Middle frontal gyrus (tissue), 1 donor: ENCODE results near the gene NXPH3.

Experiments used
- DNase-seq: peaks from one replicate; pipeline ENCODE4 v3.0.0-alpha.2; 2015; ENCODE audit warnings: low spot score; ENCODE audit errors: extremely low spot score

The NXPH3 gene

DNA sequence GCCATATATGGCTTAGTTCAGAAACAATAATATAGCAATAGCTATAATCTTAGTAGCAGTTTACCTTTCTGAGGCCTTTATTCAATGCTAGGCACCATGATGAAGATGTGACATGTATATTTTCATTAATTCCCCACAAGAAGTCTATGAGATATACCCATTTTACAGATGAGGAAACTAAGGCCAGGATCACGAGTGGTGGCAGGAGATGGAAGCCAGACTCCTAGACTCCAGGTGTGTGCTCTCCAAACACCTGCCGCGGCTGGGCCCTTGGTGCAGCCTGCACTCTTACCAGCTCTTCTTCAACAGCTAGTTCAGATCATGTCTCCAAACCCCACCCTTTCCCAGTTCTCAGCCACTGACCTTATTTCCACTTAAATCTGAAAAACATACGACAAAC lies 15.2 kb downstream of the NXPH3 start:
- DNase-seq: no peak

DNA sequence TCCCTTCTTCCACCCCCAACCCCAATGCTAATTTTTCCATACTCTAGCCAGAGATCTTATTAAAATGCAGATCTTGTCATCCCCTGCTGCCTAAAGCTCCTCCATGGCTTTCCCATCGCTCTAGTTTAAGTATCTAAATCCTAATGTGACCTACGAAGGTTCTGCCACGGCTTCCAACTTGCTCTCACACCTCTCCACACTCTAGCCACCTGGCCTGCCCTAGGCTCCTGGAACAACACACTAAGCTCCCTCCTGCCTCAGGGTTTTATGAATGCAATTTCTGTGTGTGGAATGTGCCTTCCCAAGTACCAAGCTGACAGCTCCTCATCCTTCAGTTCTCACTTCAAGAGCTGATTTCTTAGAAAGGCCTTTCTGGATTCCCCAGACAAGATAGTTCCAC lies 16.6 kb downstream of the NXPH3 start:
- no peak for DNase-seq

DNA sequence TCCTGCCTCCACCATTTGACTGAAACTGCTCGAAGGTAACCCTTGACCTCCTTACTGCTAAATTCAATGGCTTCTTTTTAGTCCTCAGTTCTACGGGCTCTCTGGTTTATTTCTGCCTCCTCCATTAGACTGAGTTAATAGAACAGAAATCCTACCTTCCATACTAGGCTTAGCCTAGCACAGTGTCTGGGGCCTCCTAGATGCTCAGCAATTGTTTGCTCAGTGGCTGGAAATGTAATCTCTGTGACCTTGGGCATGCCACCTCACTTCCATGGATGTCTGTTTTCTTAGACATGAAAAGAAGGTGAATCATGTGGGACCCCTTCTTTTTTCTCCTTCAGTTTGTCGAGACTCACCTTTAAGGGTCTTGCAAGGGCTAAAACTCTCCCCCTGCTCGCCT lies 19.7 kb downstream of the NXPH3 start:
- no peak for DNase-seq

DNA sequence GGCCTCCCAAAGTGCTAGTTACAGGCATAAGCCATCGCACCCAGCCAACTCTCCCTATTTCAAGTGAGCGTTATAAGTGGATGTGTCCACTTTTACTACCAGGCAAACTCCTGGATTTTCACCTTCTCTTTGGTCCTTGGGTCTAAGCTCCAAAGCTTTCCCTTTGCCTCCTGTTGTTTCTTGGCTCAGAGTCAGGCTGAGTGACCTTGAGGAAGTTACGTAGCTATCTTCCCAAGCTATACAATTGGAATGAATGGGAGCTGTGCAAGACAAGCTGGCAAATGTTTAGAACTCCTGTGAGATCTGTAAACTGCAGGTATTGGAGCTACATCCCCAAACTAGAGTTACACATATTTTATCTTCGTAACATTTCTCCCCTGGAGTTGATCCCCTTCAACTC lies 20.3 kb downstream of the NXPH3 start:
- no peak for DNase-seq

DNA sequence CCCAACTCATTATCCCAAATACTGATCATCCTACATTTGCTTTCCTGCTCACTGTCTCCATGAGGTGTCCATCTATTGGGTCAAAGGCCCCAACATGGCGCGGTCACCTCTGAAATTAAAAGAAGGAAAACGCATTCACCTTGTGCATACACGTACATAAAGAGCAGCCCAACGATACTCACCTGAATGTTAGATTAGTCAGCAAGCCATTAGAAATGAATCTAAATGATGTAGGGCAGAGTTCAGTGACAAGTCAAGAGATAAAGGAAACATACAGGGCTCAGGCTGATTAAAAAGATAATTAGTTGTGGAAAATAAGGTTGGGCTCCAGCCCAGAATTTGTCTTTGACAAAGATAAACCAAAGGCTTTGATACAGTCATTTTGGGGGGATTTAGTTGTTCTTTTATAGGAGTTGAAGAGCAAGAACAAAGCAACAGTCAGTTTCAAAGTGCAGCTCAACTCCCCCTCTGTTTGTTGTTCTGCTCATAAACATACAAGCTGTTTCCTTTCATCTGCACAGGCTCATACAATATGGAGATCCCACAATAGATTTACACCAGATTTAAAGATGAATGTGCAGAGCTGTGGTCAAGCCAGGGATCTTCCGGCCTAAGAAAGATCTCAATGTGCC lies 21.1 kb downstream of the NXPH3 start:
- no peak for DNase-seq

DNA sequence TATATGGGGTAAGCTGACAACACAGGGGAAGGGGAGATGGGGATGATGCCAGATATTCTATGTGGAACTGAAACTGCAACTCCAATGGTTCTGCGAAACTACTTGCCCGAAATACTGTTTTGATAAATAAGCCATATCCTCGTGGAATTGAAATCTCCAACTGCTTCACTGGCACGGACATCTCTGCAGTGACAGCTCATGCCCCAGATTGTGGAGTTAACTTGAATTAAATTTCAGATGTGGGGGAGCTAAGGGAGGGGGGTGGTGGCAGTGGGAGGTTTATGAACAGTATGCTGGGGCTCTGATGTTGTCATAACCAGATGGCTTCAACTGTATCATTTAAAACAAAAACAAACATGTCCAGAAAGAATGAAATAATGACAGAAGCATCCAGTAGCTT lies 21.8 kb downstream of the NXPH3 start:
- DNase-seq: no peak

DNA sequence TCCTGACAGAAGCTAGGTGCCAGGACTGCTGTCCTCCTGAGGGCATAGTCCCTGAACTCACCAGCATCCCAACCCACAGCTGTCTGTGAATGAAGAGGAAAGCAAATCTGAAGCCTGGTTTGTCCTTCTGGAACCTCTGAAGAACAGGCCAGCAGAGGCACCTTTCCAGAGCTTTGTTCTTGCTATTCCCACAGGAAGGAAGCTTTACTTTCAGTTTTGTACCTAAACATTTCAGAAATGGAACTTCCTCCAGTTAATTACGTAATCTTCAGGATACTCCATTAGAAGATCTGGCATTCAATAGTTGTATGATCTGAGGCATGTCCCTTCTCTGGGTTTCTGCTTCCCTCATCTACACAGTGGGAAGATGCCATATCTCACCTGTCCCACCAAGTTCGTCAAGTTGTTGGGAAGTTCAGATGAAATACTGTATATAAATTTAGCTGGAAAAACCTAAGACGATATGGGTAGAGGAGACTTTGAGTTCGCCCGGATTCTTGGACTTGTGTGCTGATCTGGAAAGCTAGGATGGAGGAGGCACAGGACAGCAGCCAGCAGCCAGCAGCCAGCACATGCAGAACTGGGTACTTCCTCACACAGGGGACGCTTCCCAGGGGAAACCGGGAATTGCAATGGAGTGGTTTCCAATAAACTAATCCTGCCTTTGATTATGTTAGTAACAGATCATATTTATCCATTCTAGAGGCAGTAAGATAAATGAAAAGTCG lies 22.4 kb downstream of the NXPH3 start:
- peak; percentile 20 for DNase-seq

DNA sequence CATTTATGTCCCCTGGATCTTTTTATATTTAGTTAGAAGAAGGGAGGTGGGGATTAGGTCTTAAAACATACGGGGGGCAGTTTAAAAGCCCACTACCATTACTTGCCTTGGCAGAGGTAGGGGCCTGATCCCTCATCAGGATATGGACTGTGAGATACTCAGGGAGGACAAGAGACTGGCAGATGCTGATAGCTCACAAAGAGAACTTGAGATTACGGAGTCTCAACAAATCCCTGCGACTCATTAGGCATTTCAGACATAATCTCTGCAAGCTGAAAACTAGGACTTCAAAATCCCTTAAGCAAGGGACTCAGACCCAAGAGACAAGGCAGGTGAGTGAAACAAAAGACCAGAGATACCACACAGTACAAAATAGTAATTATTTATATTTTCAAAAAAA lies 23.2 kb downstream of the NXPH3 start:
- DNase-seq: no peak

DNA sequence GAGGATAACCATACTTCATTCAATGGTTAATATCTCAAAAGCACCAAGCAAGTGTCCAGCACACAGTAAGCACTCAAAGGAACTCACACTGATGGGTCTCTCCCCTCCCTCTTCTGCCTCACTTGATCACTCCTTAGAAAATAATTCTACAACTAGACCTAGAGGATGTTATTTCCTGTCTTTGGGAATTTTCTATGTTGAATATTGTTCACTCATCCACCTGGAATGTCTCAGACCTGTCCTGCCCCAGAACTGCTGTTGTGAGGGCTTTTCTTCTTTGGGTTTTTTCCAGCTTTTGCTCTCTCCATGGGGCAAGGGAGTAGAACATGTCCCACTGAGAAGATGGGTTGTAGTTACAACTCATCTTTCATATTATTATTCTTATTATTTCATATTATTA lies 25.3 kb downstream of the NXPH3 start:
- DNase-seq: no peak

DNA sequence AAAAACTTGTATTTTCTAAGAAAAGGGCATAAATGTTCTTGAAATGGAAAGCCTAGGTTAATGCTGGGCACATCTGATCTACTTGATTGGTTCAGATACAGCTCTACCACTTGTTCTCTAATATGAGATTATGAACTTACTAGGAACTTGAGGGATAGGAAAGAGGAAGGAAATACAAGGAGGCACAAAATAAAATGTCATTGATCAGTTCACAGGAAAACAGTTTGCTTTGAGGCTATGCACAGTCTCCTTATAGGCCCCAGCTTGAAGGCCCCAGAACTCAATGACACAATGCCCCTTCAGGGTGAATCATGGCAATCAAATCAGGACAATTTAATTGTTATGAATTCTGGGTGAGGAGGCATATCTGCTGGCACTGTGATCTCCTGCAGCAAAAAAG lies 27.1 kb downstream of the NXPH3 start:
- no peak for DNase-seq

DNA sequence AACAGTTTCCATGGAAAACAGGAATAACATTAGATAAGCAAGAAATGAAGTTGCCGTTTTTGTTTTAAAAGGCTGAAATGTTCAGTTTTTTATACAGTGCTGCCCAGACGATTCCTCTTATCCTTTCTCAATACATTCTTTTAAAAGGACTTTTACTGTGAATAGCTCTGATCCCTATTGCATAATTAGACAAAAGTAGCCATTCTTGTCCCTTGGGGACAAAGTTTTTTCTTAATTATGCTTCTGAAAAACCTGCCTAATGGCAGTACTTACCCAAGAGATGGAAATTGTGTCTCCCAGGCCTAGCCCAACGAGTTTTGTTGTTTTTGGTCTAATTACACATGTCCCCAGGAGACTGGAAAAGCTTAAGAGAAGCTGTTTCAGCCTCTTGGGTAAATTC lies 27.6 kb downstream of the NXPH3 start:
- DNase-seq: no peak

DNA sequence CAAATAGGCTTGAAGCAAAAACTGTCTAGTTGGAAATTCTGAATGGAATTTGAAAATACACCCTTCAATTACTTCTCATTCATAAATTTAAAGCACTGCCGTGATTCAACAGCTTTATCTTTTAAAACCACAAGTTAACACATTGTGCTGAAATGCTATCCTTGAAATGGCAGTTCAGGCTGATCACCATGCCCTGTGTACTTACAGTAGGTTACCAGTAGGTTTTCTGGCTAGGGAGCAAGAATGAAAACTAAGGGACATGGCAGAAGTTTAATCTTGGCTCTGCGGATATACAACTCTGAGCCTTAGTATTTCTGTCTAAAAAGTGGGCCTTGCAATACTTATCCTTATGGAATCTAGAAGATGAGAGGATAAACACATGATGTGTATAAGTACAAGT lies 28.0 kb downstream of the NXPH3 start:
- no peak for DNase-seq

DNA sequence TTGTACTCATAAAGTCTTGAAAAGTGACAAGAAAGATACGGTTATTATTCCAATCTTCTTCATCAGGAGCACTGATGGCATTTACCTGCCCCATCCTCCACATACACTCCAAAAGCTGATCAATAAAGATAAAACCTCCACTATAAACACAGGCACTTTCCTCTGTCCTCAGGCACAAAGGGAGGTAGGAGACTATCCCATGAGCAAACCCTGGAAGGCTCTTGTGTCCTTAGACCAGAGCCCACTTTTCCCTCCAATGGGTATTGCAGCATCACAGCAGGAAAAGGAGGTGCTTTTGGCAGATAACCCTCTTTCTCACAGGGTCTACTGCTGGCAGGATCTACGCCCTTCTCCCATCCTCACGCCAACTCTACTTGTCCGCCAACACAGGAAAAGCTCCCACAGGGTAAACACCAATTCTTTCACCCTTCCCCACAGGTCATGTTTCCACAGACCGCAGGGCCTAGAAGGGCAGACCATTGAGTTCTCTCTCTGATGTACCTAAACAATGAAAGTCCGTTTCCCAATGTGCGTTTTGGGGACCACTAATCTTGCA lies 28.7 kb downstream of the NXPH3 start:
- DNase-seq: no peak

DNA sequence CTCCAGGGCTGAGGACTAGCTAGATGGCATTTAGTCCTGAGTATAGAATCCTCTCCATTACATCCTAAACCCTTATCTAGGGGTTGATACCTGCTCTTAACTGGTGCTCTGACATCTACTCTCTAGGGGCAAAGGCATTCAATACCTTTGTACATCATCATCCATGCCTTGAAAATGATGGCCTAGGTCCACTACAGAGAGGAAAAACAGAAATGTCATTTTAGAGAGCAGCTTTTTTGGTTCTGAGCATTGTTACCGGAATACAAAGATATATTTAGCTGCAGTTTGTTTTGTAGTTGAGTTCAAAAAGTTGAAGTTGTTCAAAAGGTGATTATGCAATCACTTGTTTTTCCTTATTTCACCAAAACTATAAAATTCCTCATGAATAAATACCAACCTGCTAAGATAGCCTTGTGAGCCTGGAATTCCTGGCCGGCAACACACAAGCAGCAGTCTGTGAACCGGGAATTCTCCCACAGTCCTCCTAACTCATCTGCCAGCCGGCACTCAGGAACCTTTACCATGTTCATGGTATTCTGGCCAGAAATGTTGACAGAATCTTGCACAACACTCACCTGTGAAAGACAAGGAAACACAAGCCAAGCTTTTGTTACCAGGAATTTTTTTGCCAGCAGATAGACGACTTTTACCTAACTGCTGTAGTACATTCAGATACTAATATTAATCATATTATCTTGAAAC lies 35.4 kb downstream of the NXPH3 start:
- no peak for DNase-seq

DNA sequence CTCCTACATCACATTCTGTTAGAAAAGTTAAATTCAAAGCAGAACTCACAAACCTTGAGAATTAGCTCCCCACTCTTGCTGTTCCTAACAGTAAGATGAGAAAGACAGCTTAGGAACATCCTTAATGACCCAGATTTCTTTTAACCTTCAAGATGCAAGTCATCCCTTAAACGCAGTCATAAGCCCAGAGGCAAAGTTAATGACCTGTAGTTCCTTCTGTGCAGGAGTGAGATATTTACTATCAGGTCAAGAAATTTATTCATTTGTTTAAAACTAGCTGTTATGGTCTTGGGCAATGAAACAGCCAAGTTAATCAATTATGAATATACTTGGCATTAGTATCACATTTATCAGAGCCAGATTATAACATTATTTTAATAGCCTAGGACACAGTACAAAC lies 37.1 kb downstream of the NXPH3 start:
- DNase-seq: no peak

DNA sequence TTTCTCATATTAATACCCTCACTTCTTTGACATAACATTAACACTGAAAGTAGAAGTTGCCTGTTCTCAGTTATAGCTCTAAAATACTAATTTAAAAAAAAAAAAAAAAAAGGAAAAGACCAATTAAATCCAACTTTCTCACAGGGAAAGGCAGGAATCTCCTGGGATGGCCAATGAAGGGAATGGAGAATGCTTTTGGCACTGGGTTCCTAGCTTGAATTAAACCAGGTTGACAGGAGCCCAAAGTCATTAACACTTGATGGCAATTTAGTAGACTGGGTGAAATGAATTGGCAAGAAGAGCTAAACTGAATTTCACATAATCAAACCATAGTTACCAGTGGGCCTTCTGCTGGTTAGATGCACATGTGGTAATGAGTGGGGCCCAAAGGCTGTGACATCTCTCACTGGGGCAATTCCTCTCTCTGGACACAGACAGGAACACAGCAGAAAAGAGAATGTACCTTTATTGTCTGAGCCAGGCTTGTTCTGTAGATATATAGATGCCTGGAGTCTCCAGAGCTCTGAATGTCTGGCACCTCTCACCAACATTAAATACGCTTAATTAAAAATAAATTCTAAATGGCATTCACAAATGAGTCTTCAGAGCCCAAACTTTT lies 37.6 kb downstream of the NXPH3 start:
- no peak for DNase-seq

DNA sequence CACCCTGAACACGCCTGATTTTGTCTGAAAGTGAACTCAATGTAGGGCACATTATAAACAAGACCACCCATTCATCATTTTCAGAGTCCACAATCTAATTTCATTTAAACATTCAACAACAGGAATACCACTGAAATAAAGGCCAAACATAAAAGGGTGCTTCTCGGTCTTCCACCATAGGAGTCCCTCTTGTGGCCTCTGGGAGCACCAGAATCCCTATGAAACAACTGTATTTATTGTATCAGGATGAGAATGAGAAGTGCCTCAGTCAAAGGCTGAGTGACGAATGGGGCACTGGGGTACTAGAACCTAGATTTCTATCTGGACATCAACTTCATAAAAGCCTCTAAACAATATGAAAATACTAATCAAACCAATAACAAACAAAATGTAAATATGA lies 40.4 kb downstream of the NXPH3 start:
- no peak for DNase-seq

DNA sequence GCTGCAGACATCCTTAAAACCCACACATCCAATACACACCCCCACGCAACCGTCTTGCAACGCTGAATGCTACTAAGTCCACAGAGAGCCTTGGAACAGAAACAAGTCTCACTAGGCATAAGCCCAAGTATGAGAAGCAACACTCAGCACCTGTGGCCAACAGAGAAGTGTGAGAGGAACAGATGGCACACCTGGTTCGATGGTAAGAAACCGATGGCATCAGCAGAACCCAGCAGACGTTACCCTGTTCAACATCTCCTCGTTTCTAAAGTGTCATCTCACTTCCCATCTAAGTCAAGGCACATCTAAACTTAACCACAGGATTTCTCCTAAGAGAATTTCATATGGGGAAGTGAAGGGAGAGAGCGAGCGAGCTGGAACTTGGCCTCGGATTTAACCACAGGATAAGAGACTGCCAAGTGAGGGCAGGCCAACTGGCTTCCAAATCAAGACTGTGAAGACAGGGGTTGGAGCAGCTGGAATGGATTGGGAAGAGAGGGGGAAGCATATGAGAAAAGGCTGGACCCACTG lies 41.0 kb downstream of the NXPH3 start:
- DNase-seq: peak; percentile 56

DNA sequence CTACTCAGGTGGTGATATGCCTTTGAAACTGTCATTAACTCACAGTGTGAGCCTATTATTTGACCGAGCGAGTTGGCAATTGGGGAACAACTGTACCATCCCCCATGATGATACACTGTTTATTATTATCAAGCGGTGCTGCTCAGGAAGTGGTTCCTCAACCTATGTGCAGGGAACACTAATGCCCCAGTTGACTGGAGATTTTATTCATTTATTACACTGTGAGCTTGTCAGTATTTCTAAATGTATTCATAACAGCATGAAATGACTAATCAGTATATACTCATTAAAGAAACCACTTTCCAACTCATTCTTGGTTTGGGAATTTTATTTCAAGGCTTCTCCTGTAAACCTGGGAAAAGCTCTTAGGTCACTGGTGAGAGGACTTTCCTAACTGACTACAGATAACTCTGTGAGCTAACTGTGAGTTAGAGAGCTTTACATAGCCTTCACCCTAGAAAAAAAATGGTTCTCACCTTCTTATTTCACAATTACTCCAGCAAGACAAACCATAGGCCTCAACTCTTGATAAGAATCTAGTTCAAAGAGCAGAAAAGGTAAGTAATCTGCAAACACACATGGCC lies 42.4 kb downstream of the NXPH3 start:
- DNase-seq: no peak

DNA sequence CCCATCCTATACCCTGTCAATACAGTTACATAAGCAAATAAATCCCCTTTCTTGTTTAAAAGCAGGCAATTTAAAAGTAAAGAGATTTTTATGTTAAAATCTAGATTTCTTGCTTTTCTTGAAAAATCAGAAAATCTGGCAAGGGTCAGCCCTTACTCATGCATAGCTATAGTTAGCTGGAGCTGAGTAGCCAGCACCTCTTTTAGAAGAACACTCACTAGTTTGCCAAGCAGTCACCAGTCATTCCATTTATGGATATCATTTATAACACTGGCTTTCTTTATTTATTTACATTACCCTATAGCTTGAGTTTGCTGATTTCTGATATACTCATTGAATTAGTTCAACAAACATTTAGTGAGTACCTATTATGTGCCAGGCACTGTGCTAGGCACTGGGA lies 45.7 kb downstream of the NXPH3 start:
- DNase-seq: no peak

DNA sequence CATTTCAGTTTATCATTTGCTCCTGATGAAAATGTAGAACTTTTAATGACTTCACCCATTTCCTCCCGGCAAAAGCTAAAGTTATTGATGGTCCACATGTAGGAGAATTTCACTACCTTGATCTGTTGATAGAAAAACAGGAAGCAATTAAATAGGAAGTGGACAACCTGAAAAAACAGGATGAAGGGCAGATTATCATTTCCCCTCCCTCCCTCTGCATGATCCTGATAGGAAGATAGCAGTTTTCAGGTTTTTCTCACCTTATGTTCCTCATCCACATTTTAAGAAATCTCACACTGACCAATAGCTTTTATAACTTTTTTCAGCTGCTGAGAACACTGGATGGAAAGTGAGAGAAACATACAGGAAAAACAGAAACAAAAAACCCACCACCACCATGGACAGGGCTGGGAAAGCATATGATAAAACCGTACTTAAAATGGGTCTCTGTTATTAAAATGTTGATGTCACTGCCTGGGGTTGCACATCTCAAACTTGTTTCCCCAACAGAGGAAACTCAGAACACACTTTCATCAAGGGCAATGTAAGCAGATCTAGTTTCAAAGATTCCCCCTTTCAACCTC lies 46.4 kb downstream of the NXPH3 start:
- DNase-seq: no peak
